GM21526 (cell line): ENCODE results near the gene NCAM2.
"Not testable (repeated sequence)": the region's sequence is repeated elsewhere in the genome, so short reads cannot be mapped to it uniquely, and the experiment has no call there.

Experiments used
- ATAC-seq: cut with Tn5 transposase; IDR thresholded peaks from one replicate; pipeline ENCODE4 v1.9.1; 2021; ENCODE audit warnings: moderate library complexity; ENCODE audit not compliant: unreplicated experiment, low FRiP score

The NCAM2 gene

GRCh38 chr21:21401444-21401843, 403.2 kb downstream of the NCAM2 start:
- ATAC-seq, result no peak

GRCh38 chr21:21402187-21402586, 404.0 kb downstream of the NCAM2 start:
- not testable (repeated sequence) for ATAC-seq

GRCh38 chr21:21404261-21404660, 406.1 kb downstream of the NCAM2 start:
- ATAC-seq, result not testable (repeated sequence)

- no peak for ATAC-seq
Observed at GRCh38 chr21:21406921-21407320, 408.7 kb downstream of the NCAM2 start.

GRCh38 chr21:21412096-21412495, 413.9 kb downstream of the NCAM2 start:
- ATAC-seq, result no peak

- no peak for ATAC-seq
Observed at GRCh38 chr21:21415741-21416140, 417.5 kb downstream of the NCAM2 start.

- no peak for ATAC-seq
Observed at GRCh38 chr21:21434944-21435343, 436.7 kb downstream of the NCAM2 start.

GRCh38 chr21:21436012-21436534, 437.9 kb downstream of the NCAM2 start:
- no peak for ATAC-seq

- no peak for ATAC-seq
Observed at GRCh38 chr21:21439761-21440160, 441.6 kb downstream of the NCAM2 start.

GRCh38 chr21:21457077-21457476, 458.9 kb downstream of the NCAM2 start:
- no peak for ATAC-seq

- no peak for ATAC-seq
Observed at GRCh38 chr21:21458124-21458631, 460.0 kb downstream of the NCAM2 start.

- no peak for ATAC-seq
Observed at GRCh38 chr21:21460979-21461378, 462.8 kb downstream of the NCAM2 start.

GRCh38 chr21:21463456-21463855, 465.2 kb downstream of the NCAM2 start:
- ATAC-seq, result no peak

- ATAC-seq, result no peak
Observed at GRCh38 chr21:21464684-21465083, 466.5 kb downstream of the NCAM2 start.

GRCh38 chr21:21466752-21467151, 468.5 kb downstream of the NCAM2 start:
- no peak for ATAC-seq

- ATAC-seq, result no peak
Observed at GRCh38 chr21:21468003-21468402, 469.8 kb downstream of the NCAM2 start.

GRCh38 chr21:21481239-21481638, 483.0 kb downstream of the NCAM2 start:
- no peak for ATAC-seq

- no peak for ATAC-seq
Observed at GRCh38 chr21:21508859-21509258, 510.6 kb downstream of the NCAM2 start.

GRCh38 chr21:21530680-21531079, 532.5 kb downstream of the NCAM2 start:
- ATAC-seq, result no peak

GRCh38 chr21:21547368-21547953, 549.3 kb downstream of the NCAM2 start:
- ATAC-seq, result no peak

GRCh38 chr21:21559285-21560045, 561.3 kb downstream of the NCAM2 start:
- no peak for ATAC-seq
